Left cardiac atrium (tissue), 4 donors: ENCODE data around the gene ALG14. TPM values are rescaled to one million over a fixed set of nuclear protein-coding genes. Genes with fewer than 3 reads are reported as not detected.
A peak's percentile ranks its signal among the peaks of the same experiment; 100 is the strongest.
"Not testable (repeated sequence)": the region's sequence is repeated elsewhere in the genome, so short reads cannot be mapped to it uniquely, and the experiment has no call there.

ENCODE experiments used
- ATAC-seq, 2 donors: fragments of 200-7000 bp; cut with Tn5 transposase; one replicate each; pipeline ENCODE4 v1.9.1; 2020; ENCODE audit warnings: mild to moderate bottlenecking in 2 of 2, moderate library complexity in 2 of 2
- DNase-seq: peaks from one replicate; pipeline ENCODE4 v3.0.0-alpha.2; 2020
- intact Hi-C, 2 donors: fragments of 100-400 bp; cut with DNase I; formaldehyde crosslinking; loops; one replicate each; pipeline versions ENCODE4 v1.14.1 to v1.15.1; 2022 to 2023
- total RNA-seq, 2 donors: library from RNA; stranded (reverse); fragmentation: NEBNext Ultra II Directional; extraction: Animal tissue kit (Norgen Biotek cat#: 25700); gene quantifications; one replicate each; pipeline ENCODE4 v1.2.1, GENCODE V29; 2021
- donor health status: DM: no; HTN: yes; CAD: no.
- donor health status: DM: no; HTN: yes; CAD: no; lungs with severe emphysema.
- donor health status: DM: yes; HTN: yes; CAD: no.
- donor health status: Dilated cardiomyopathy.

ALG14 gene
- total RNA-seq, 2 donors from 2014 or later, result 2.5 to 4.3 TPM

DNA sequence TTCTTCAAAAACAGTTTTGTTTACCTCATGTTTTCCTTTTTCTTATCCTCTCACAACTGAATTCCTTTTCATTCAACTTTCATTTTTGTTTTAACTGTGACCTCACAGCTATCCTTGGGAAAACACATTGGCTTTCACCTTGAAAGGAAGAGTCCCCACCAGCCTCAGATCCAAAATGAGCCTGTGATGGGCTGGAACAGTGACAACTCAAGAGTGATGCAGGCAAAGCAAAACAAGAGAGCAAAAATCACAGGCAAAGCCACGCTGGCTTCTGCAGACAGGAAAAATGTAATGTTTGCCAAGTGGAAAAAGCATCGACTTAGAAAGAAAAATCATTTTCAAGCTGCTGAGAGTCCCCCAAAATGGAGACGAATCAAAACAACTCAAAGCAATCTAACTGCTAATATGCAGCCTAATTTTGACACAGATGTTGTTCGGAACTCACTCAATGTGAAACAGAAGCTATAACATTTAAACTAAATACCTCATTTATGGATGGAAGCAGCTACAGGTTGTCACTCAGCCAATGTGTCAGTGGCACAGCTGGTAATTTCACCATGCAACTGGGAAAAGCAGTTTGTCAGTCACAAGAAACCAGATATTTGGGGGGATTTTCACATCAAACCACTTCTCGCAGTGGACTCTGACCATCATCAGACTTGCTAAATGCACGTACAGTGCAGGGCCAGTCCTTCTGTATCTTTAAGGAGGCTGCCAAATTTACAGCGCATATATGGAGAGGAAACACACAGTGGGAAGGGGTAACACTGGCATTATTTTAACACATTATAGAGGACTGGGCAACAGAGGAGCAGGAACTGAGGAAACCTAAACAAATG is 50.7 kb downstream of the ALG14 start:
- ATAC-seq (peak in 1 of 2 donors; percentile 8), DNase-seq (no peak)
- intact Hi-C loops, result loop anchor here in 1 of 2 donors (5.0 kb wide), 1 partner anchor 95 kb away; the partner anchor contains the start of gene CNN3

DNA sequence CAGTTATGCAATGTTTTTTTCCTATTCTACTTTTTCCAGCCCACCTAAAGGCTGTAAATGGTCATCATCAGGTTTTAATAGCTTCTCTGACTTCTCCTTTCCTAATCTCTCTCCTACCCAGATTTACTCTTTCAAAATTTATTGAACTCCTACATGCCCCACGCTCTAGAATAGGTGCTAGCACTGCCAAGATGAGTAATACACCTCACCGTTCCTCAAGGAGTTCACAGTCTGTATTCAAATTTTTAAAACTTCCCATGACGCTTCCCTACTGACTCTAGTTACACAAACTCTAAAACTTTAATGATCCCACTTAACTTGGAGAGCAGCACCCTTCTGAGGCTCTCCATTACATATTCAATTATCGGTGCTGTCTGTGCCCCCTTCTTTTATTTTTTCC is 51.6 kb downstream of the ALG14 start:
- intact Hi-C loops, result loop anchor here in 1 of 2 donors (5.0 kb wide), 1 partner anchor 94 kb away; the partner anchor contains the start of gene CNN3
- no peak for DNase-seq
- peak in 1 of 2 donors; percentile 66 for ATAC-seq

DNA sequence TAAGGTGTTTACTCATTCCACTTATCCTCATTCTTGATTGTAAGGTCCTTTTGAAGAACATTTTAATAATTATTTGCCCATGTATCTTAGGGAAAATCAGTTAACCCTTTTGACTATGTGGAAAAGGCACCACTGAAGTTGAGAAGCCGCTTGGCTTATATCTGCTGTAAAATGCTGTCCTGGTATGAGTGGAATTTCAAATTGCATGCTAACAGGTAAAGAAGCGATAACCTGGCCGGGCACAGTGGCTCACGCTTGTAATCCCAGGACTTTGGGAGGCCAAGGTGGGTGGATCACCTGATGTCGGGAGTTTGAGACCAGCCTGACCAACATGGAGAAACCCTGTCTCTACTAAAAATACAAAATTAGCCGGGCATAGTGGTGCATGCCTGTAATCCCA is 53.3 kb downstream of the ALG14 start:
- intact Hi-C loops, DNase-seq, ATAC-seq: not testable (repeated sequence)

DNA sequence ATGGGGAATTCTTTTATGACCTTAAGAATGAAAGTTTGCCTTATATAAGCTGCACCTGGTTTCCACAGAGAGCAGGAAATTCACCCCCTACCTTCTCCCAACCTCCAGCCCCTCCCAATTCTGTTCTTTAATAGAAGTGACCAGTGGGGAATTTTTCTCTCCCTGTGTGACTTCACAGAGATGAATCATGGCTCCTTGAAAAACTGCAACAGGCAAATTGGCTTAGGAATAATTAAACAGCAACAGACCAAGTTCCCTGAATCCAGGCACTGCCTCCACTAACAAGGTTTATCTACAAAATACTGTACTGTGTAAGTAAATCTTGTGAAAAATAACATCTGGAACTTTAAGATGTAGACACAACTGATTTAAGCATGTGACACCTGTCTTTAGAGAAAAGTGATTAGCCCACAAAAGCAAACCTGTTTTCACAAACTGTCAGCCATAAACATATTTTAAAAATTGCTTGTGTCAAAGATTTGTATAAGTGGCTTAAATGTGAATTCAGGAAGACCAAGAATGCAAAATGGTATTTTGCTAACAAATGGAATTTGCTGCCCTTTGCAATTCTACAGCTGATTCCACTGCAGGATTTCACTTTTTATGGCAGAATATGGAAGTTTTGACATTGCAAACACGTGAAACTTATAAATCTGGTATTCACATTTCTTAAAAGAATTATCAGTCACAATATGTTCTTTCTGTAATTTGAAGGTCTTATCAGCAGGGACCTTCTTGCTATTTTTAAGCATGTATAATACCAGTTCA is 54.0 kb downstream of the ALG14 start:
- intact Hi-C loops, result no loop called here
- no peak for DNase-seq
- peak in 1 of 2 donors; percentile 56 for ATAC-seq

DNA sequence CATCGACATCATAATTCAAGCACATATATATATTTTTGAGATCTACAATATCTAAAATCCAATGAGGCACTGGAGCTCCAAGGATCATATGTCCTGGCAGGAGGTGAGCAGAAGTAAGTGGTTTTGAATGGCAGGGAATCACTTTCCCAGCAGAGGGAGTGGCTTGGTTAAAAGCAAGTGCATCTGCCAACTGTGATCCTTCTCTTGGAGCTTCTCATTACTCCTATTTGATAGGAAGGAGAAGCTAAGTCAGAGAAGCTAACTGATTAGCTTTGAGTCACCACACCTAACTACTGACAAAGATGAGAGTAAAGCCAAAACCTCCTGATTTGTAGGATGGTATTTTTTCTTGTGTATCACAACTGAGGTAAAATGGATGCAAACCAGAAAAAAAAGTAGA is 55.0 kb downstream of the ALG14 start:
- intact Hi-C loops, result no loop called here
- DNase-seq (no peak), ATAC-seq (peak in 1 of 2 donors; percentile 54)

DNA sequence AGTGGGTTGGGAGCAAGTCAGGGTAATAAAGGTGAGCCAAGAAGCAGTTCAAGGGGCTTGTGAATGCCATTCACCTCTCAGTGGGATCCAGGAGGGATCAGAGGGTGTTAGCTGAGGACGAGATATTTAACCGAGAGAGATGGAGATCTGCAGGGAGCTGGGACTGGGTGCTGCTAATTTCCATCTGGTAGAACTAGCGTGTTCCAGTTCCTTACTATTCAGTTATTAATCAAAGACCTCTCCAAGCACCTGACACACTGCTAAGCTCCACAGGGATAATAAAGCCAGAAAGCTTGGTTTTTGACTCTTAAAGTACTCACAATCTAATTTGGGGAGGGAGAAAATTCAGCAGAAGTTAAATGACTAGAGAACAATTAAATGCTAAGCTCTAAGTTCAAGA is 57.7 kb downstream of the ALG14 start:
- ATAC-seq (no peak), DNase-seq (no peak)
- intact Hi-C loops, result no loop called here

DNA sequence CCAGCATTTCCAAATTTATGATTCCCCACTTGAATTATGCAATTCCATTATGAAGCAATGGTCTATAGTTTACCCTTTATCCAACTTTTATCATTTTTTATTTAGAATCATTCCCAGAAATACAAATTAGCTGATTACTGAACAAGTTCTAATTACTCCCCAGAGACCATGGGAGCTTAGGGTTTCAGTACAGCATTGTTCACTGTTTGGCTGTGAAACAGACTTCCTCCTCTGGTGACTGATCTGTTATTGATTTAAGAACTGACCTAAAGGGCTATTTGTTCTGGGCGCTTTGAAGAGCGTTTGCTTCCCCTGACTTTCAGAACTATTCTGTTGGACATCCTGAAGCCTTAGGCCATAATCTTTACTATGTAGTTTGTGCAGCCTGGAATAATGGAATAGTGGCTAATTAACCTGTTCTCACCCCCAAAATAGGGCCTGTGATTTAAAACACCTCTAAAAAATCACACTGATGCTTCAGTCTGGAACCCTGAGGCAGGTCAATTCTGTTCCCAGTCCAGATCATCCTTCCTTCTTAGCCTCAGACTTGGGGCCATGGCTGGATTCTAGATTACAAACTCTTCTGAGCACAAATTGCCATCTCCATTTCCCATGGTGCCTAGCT is 58.7 kb downstream of the ALG14 start:
- DNase-seq (no peak), ATAC-seq (peak; percentile 61 to 67)
- intact Hi-C loops, result no loop called here

DNA sequence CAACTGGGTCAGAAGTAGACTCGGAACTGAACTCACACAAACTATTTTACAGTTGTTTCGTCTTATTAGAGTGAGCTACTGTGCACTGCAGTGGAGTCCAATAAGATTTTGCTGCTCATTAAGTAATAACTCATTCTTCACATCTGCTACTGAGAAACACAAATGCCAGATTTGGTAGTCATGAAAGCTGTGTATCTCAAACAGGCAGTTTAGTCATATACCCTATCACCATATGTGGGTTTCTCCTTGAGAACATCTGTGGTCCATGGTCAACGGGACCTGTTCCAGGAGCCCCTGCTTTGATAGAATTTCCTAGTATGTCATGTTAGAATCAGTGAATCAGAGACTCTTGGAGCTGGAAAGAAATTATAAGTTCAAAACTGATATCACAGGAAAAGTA is 60.4 kb downstream of the ALG14 start:
- DNase-seq, result no peak
- intact Hi-C loops, result no loop called here
- ATAC-seq, result peak in 1 of 2 donors; percentile 60

DNA sequence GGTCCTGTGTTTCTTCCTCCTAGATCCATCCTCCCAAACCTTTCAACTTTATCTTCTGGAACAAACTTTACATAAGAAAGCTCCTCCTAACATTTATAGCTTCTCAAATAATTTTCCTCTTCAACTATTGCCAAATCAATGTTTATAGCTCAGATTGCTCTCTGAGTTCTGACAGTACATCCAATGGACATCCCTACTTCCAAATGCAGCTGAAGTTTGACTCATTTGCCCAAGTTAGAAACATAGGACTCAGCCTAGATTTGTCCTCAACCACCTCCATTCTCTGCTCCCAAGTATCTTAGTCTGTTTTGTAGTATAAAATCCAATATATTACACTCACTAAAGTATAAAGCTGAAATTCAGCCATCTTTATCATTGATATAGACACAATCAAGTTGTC is 62.6 kb downstream of the ALG14 start:
- ATAC-seq, result no peak
- DNase-seq, result no peak
- intact Hi-C loops, result no loop called here

DNA sequence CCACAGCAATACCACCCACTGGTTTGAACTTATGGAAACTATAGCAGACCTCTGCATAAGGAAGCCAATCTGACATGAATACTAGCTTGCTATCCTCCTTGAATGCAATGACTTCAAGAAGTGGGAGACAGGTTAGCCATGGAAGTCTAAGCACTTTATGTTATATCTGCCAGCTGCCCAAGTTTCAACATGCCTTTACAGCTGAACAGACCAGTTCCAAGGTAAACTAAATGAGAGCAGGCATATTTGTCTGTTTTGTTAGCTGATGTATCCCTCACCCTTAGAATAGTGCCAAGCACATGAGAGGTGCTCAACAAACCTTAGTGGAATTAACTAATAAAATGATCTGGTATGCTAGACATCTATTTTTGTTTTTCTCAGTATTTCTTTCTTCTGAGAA is 65.1 kb downstream of the ALG14 start:
- DNase-seq, result no peak
- intact Hi-C loops, result no loop called here
- no peak for ATAC-seq

DNA sequence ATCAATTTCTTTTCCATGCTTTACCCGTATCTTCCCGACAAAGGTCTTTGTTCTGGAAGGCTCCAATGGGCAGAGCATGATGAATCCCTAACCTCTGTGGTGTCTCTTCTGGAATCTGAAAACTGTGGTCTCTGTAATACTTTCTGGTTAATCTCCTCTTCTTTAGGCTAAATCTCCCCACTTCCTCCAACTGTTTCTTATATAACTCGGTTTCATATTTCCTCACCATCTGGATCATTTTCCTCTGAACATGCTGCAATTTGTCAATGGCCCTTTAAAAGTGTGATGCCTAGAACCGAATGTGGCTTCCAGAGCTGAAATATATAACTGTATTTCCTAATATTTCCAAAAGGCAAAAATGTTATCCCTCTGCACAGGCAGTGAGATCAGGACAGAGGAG is 66.1 kb downstream of the ALG14 start:
- DNase-seq, result no peak
- intact Hi-C loops, result no loop called here
- ATAC-seq, result no peak

DNA sequence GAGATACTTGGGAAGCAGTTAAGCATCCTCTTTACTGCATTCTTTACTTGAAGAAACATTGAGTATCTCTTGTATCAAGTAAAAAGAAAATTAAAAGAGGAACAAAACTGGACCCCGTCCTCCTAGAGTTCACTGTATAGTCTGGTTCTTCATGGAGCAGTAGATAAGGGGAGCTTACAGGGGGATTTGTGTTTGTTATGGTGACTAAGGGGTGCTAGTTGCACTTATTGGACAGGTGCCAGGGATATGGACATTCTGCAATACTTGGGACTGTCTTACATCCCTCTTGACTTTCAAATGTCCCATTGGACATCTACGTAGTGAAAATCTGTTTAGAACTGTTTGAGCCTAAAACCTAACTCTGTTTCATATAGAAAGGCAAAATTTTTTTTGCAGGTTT is 67.2 kb downstream of the ALG14 start:
- ATAC-seq, result no peak
- intact Hi-C loops, result no loop called here
- no peak for DNase-seq

DNA sequence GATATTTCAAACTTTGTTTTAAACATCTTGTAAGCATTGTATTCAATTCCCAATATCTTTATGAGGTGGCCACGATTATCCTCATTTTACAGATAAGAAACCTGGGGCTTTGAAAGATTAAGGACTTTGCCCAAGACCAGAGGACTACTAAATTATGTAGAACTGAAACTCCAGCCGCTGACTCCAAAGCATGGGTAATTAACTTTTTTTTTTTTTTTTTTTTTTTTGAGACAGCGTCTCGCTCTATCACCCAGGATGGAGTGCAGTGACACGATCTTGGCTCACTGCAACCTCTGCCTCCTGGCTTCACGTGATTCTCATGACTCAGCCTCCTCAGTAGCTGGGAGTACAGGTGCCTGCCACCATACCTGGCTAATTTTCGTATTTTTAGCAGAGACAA is 68.7 kb downstream of the ALG14 start:
- DNase-seq (no peak), ATAC-seq (no peak)
- intact Hi-C loops, result no loop called here

DNA sequence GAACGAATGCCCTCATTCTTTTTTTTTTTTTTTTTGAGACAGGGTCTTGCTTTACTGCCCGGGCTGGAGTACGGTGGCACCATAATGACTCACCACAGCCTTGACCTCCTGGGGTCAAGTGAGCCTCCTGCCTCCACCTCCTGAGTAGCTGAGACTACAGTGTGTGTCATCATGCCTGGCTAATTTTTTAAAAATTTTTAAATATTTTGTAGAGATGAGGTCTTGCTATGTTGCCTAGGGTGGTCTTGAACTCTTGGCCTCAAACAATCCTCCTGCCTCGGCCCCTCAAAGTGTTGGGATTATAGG is 69.4 kb downstream of the ALG14 start:
- intact Hi-C loops, result no loop called here
- DNase-seq, result no peak

DNA sequence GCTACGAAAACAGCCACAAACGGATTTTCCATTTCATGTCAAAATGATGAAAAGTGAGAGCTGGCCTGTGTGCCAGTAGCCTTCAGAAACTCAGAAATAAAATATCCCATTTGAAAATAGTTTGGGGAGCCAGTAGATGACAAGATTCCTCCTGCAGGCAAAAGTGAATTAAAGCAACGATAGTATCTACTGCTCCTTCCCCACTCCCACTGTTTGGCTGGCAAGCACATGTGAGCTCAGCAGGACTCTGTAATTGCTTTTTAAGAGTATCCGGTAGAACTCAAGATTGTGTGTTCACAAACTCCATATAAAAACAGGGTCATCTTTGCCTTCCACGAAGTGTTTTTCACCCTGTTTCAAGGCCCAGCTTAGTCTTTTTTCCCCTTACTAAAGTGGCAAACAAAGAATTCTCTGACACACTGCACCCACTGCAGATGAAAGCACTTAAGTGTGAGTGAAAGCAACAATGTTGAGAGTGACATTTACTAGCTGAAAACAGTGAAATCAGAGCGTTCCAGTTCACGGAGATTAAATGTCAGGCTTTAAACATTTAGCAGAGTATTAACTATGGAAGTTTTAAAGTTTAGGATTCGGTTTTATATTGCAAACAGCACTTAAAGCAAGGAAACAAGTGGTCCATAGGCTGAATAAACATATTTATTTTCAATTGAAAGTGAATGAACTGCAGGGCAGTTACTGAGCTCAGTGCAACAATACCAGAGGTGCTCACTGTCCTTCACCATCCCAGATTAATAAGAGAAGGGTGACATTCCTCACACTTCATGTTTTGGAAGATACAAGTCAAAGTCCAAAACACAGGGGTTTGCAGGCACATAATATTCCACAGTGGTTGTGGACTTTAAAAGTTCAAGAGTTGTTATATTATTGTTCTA is 70.0 kb downstream of the ALG14 start:
- ATAC-seq, result peak; percentile 36 to 72
- DNase-seq, result no peak

More for the DNA sequence above, 69.4 kb downstream of the ALG14 start:
- ATAC-seq, result peak in 1 of 2 donors; percentile 49

DNA sequence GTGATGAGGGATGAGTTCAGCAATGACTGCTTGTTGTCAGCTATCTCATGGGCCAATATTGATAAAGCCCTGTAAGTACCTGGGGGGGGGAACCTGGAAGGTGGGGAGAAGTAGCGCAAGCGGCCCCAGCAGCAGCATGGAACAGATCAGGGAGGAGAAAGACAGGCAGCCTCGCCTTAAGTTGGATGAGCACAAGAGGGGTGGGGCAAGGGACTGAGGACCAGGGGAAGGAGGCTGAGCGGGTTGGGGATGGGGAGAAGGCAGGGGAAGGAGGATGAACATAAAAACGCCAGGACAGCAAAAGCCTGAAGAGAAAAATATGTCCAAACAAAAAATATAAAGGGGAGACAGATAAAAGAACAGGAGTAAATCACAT is 70.6 kb downstream of the ALG14 start:
- DNase-seq, result no peak
- ATAC-seq, result no peak
- intact Hi-C loops, result no loop called here

More for the DNA sequence above, 70.0 kb downstream of the ALG14 start:
- intact Hi-C loops, result no loop called here

DNA sequence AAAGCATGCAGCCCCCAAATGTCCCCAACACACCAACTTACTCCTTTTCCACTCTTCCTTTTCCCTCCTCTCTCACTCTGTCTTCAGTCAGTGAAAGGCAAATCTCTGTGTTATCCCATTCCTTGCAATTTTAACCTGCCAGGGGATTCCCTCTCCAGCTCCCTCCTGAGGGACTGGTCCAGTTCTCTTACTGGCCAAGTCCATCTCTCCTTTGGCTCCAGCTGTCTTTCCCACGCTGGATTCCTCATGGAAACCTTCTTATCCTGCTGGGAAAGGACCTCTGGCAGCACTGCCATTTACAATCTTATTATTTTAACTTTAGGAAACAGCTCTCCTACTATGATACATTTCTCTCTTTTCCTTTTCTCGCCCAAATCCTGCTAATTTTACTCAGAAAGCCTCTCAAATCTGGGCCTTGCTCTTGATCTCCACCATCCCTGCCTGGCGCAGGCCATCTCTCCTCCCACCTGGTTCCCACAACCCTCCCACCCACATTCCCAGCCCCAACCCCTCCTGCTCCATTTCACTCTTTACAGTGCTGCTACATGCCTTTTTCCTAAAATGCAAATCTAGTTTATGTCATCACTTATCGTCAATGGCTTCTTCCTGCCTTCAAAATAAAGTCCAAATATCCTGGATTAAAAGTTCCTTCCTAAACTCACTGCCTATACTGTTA is 73.2 kb downstream of the ALG14 start:
- no peak for DNase-seq
- intact Hi-C loops, result no loop called here
- peak; percentile 32 to 42 for ATAC-seq

DNA sequence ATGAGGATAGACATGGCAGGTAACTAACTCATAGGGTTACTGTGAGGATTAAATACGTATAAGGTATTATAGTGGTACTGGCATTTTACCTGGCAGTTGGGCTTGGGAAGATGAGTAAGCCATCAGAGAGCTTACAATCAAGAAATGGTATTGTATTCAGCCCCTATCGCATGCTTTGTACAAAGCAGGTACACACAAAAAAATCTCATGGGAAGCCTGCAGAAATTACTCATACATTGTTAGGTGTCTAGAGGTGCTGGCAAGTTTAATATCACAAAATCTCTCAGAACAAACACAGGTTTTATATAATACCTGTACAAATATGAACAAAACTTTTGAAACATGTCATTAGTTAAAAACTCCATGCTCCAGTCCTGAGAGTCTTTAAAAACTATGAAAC is 74.0 kb downstream of the ALG14 start:
- DNase-seq (no peak), ATAC-seq (no peak)
- intact Hi-C loops, result no loop called here

DNA sequence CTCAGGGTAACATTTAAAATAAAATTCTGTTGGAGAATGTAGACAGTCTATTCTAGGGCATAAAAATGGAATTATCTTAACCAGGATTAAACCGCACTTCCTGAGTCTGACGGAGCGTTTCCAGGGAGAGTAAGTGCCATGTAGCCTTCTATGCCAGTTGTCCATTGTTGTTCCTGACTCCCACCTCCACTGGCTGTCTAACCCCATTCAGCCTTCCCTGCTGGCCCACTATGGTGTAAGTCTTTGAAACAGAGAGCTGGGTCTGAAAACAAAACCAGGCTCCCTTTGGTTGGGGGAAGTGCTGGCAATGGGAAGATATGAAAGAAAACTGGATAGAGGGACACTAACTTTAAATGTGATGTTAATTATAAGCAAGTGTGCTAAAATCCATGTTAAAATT is 74.6 kb downstream of the ALG14 start:
- ATAC-seq, result no peak
- intact Hi-C loops, result no loop called here
- no peak for DNase-seq
